ENCODE results near the gene ANKS1B. TPM values are rescaled to one million over a fixed set of nuclear protein-coding genes. Genes with fewer than 3 reads are reported as not detected.

Gene ANKS1B
- total RNA-seq, 1 experiment from 2014 or later, result 2.4 TPM

DNA sequence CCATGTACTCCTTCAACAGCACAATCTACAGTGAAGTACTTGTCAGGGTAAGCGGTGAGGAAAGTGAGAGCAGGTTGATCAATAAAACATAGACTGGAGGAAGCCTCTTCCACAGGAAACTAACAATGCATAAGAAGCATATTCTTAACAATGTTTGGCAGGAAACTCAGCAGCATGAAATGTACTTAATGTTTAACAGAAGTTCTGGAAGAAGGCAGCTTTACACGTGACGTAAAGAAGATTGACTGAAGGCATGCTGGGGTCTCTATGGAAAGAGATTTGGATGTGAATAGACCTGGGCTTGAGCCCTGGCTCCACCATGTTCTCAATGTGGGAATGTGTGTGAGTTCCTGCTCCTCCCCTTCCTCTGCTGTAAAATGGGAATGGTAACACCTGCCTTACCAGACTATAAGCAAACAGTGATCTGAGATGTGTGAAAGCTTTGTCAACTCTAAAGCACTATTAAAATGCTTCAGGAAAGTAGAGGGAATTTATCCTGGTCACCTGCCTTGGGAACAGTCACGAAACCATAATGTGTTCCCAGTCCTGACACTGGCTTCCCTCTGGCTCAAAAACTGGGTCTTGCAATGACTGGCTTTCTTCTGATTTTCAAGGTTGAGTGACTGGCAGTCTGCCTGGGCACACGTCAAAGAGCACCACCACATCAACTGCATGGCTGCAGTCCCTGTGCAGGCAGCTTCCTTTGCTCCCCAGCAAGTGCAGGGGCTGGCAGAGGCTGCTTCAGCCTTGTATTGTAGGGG, 955.0 kb downstream of the ANKS1B start:
- Histone ChIP-seq H3K4me3 (no peak overlapping the region), H3K27me3 (no peaks in the 10 kb centered on the region), H3K4me1 (no peaks in the 10 kb centered on the region), H3K27ac (no peak overlapping the region), H3K36me3 (no peaks in the 10 kb centered on the region), H3K9me3 (replicated peaks) (no peaks in the 10 kb centered on the region)
- DNase-seq, result no peak

DNA sequence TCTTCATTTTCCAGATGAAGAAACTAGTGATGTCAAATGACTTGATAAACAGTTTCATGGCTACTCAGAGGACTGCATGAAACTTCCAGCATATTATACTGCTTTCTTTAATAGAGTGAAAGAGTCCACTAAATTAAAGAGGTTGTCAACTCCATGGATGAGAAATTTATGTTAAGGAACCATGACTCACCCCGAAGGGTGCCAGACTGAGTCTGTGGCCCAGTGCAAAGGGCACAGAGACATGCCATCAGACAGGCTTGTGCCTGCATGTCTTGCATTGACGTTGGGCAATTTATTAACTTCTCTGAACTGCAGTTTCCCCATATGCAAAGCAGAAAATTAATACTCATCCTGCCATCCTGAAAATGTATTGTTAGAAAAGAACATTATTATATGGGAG, 957.3 kb downstream of the ANKS1B start:
- no peaks in the 10 kb centered on the region for H3K9me3 ChIP-seq (replicated peaks)
- H3K36me3 ChIP-seq, result no peaks in the 10 kb centered on the region
- H3K4me1 ChIP-seq, result no peaks in the 10 kb centered on the region
- no peaks in the 10 kb centered on the region for H3K27me3 ChIP-seq
- H3K27ac ChIP-seq, result no peak overlapping the region
- no peak for DNase-seq
- H3K4me3 ChIP-seq, result no peak overlapping the region

- H3K4me1 ChIP-seq, result no peaks in the 10 kb centered on the region
- H3K36me3 ChIP-seq, result no peaks in the 10 kb centered on the region
- no peak overlapping the region for H3K4me3 ChIP-seq
- no peaks in the 10 kb centered on the region for H3K9me3 ChIP-seq (replicated peaks)
- no peak for DNase-seq
- no peak overlapping the region for H3K27ac ChIP-seq
- H3K27me3 ChIP-seq, result no peaks in the 10 kb centered on the region
Observed at GRCh38 chr12:99027055-99027393, 957.7 kb downstream of the ANKS1B start.

DNA sequence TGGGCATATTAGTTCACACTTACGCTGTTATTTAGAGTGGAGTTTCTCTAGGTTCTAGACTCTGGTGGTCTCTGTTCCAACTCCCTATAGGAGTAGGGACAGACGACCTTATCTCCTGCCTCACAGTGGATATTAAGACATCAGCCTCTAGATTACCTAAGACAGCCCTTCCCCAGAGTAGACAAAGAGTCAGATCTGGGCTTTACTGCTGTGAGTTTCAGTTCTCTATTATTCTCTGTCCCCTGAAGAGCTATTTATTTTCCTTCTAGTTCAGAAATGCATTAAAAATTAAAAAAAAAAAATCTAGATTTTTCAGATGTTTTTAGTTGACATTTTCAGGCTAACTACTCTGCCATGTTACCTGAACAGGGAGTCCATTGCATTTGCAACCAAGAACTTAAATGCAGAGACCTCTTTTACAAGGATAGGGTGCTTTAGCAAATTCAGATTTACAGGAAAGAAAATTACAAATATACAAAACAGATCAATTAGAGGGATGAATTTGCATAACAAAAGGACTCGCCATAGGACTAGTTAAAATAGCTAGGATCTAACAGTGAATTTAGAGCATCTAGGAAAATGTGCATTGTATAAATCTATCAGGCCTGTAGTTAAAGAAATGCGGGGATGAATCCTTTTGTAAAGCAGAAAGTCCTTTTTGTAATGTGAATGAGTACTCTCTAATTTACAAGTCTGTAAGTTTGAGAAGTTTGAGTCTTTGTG, 958.2 kb downstream of the ANKS1B start:
- no peaks in the 10 kb centered on the region for H3K4me1 ChIP-seq
- no peaks in the 10 kb centered on the region for H3K9me3 ChIP-seq (replicated peaks)
- DNase-seq, result no peak
- no peaks in the 10 kb centered on the region for H3K27me3 ChIP-seq
- H3K4me3 ChIP-seq, result no peak overlapping the region
- no peak overlapping the region for H3K27ac ChIP-seq
- no peaks in the 10 kb centered on the region for H3K36me3 ChIP-seq

DNA sequence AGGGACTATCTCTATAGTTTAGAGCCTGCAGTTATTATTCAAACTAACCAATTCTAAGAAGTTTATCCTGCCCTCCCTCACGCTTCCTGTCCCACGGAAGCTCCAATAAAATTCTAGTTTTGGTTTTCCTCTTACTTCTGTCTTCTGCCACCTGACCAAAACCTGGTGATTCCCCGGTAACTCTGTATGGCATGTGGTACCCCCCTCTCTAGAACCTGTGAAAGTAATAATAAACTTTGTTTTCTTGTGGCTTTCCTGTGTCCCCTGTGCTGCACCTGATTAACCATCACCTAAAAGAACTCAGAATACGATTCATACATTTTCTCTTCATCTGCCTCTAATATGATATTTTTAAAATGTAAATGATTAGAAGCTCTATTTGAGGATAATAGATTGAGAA, 959.9 kb downstream of the ANKS1B start:
- no peak for DNase-seq
- H3K27me3 ChIP-seq, result no peaks in the 10 kb centered on the region
- H3K27ac ChIP-seq, result no peak overlapping the region

DNA sequence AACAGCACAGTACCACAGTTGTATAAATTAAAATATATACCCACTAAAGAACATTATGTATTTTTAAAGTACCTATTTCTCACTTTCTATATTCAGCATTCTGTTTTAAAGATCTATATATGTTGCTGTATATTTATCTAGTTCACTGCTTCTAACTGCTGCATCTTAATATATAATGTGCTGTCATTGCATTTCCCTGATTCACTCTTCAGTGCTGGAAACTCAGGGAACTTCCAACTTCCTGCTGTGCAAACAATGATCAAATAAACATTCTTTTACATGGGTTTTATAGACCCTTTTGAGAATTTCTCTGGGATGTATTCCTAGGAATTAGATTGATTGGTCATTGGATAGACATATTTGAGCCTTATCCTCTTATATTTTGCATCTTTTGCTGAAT, 960.5 kb downstream of the ANKS1B start:
- no peaks in the 10 kb centered on the region for H3K36me3 ChIP-seq
- H3K27ac ChIP-seq, result no peak overlapping the region
- H3K9me3 ChIP-seq (replicated peaks), result no peaks in the 10 kb centered on the region
- no peak for DNase-seq
- H3K4me1 ChIP-seq, result no peaks in the 10 kb centered on the region
- no peak overlapping the region for H3K4me3 ChIP-seq
- H3K27me3 ChIP-seq, result no peaks in the 10 kb centered on the region

More for the DNA sequence above, 959.9 kb downstream of the ANKS1B start:
- H3K4me1 ChIP-seq, result no peaks in the 10 kb centered on the region
- no peaks in the 10 kb centered on the region for H3K36me3 ChIP-seq
- H3K4me3 ChIP-seq, result no peak overlapping the region
- no peaks in the 10 kb centered on the region for H3K9me3 ChIP-seq (replicated peaks)

- H3K36me3 ChIP-seq, result no peaks in the 10 kb centered on the region
- no peaks in the 10 kb centered on the region for H3K27me3 ChIP-seq
- no peak for DNase-seq
- no peaks in the 10 kb centered on the region for H3K4me1 ChIP-seq
- H3K4me3 ChIP-seq, result no peak overlapping the region
- H3K27ac ChIP-seq, result no peak overlapping the region
- H3K9me3 ChIP-seq (replicated peaks), result no peaks in the 10 kb centered on the region
Observed at GRCh38 chr12:99020871-99021270, 963.9 kb downstream of the ANKS1B start.

DNA sequence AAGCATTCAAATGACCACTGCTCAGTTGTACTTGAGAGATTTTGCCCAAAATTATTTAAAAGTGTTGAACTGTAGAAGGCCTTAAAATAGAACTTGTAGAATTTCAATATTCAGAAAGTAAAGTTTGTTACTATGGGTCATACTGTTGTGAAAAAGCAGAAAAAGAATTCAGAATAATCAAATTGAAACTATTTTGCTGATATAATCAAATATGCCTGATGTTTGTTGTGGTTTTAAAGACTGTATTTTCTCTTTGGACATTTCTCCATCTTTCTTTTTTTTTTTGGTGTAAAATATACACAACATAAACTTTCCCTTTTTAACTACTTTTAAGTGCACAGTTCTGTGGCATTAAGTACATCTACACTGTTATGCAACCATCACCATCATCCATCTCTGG, 964.9 kb downstream of the ANKS1B start:
- no peak overlapping the region for H3K4me3 ChIP-seq
- DNase-seq, result no peak
- H3K27ac ChIP-seq, result no peak overlapping the region
- no peaks in the 10 kb centered on the region for H3K9me3 ChIP-seq (replicated peaks)
- H3K4me1 ChIP-seq, result no peaks in the 10 kb centered on the region
- no peaks in the 10 kb centered on the region for H3K36me3 ChIP-seq
- no peaks in the 10 kb centered on the region for H3K27me3 ChIP-seq

DNA sequence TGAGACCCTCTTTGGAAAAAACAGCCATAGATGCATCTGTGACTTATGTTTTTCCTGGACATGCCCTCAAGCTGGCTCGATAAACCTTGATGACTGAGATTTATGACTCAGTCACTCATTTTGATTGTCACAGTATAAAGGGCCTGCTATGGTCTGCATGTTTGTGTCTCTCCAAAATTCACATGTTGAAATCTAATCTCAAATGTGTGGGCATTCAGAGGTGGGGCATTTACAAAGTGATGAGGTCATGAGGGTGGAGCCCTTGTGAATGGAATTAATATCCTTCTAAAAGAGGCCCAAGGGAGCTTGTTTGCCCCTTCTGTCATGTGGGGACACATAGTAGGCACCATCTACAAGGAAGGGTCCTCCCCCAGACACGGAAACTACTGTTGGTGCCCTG, 966.8 kb downstream of the ANKS1B start:
- H3K4me3 ChIP-seq, result no peak overlapping the region
- no peaks in the 10 kb centered on the region for H3K36me3 ChIP-seq
- no peak overlapping the region for H3K27ac ChIP-seq
- H3K9me3 ChIP-seq (replicated peaks), result no peaks in the 10 kb centered on the region
- no peaks in the 10 kb centered on the region for H3K4me1 ChIP-seq
- no peaks in the 10 kb centered on the region for H3K27me3 ChIP-seq
- DNase-seq, result no peak

DNA sequence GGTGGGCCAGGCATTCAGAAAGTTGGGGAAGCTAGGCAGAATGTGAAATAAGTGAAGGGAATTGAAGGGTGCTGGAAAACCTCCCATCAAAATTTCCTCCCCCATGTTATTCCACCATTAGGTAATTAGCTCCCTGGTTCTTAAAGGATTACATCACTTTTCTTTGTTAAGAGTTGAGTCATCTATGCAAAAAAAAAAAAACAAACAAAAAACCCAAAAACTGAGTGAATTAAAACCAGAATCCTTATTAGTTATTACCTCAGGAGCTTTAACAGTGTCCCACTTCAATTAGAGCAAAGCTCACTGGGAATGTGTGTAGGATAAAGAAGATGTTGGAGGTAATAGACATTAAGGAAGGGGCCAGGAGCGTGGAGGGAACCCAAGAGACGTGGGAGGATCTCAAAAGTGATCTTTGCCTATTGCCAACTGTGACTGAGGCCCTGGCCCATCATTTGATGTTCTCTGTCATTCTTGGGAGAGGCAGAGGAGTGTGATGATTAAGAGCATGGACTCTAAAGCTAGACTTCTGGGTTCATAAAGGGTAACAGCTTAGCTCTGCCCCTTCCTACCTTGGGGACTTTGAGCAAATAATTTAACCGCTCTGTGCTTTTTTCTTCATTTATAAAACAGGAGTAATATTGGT, 975.0 kb downstream of the ANKS1B start:
- Histone ChIP-seq H3K4me3 (no peak overlapping the region), H3K27ac (no peak overlapping the region), H3K4me1 (no peaks in the 10 kb centered on the region), H3K9me3 (replicated peaks) (no peaks in the 10 kb centered on the region), H3K27me3 (no peaks in the 10 kb centered on the region), H3K36me3 (no peaks in the 10 kb centered on the region)
- DNase-seq, result no peak

DNA sequence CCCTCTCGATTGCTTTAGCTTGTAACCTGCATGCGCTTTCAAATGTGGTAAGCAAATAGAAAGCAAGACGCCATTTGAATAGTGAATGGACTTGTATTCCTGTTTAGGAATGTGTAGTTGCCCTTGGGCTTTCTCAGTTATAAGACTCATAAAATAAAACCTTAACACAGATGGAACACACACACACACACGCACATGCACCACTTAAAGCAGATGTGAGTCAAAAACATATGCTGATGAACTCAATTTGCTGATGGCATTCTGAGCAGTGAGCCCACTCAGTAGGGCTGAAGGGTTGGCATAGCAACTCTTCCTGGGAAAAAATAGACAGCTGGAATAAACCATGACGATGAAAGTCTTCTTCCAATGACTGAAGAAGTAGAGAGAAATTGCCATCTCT, 979.1 kb downstream of the ANKS1B start:
- no peaks in the 10 kb centered on the region for H3K4me1 ChIP-seq
- no peak overlapping the region for H3K4me3 ChIP-seq
- H3K36me3 ChIP-seq, result no peaks in the 10 kb centered on the region
- H3K27ac ChIP-seq, result no peak overlapping the region
- H3K9me3 ChIP-seq (replicated peaks), result no peaks in the 10 kb centered on the region
- H3K27me3 ChIP-seq, result no peaks in the 10 kb centered on the region
- DNase-seq, result no peak

DNA sequence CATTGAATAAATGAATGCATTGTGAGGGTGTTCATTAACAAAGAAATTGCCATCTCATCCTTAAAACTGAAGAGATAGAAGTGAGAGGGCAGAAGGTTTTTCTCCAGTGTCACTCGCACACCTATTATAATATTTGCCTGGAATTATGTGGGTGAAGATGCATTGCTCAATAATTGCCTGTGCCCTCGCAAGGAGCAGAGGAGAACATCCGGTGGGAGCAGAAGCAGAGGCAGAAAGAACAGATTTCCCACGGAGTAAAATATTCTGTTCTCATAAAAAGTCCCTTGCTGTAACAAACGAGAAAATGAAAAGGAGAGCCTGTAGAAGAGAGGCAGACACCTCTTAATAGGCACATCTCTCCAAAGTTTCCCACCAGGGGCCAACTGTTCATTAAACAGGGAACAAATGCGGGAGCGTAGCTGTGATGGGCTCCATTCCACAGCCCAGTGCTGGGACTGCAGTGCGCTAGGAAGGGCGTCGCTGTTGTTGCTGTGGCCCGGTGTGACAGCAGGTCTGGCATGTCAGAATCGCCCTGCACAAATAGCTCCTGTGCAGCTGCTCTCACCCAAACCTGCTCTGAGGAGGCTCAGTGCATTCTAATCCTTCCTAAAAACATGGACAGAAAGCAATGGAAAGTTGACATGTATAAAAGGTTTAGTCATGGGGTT, 979.8 kb downstream of the ANKS1B start:
- no peak overlapping the region for H3K27ac ChIP-seq
- no peaks in the 10 kb centered on the region for H3K9me3 ChIP-seq (replicated peaks)
- H3K36me3 ChIP-seq, result no peaks in the 10 kb centered on the region
- no peak for DNase-seq
- no peak overlapping the region for H3K4me3 ChIP-seq
- no peaks in the 10 kb centered on the region for H3K27me3 ChIP-seq
- H3K4me1 ChIP-seq, result no peaks in the 10 kb centered on the region

DNA sequence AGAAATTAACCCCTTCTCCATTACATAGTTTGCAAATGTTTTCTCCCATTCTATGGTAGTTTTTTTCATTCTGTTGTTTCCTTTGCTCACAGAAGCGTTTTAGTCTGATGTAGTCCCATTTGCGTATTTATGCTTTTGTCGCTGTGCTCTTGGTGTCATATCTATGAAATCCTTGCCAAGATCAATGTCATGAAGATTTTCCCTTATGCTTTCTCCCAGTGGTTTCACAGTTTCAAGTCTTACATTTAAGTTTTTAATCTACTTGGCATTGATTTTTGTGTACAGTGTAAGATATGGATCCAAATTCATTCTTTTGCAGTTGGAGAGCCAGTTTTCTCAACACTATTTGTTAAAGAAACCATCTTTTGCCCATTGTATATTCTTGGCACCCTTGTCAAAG, 982.0 kb downstream of the ANKS1B start:
- no peaks in the 10 kb centered on the region for H3K27me3 ChIP-seq
- H3K4me1 ChIP-seq, result no peaks in the 10 kb centered on the region
- no peaks in the 10 kb centered on the region for H3K9me3 ChIP-seq (replicated peaks)
- no peaks in the 10 kb centered on the region for H3K36me3 ChIP-seq
- H3K27ac ChIP-seq, result no peak overlapping the region
- DNase-seq, result no peak
- H3K4me3 ChIP-seq, result no peak overlapping the region

GRCh38 chr12:99002156-99002555, 982.6 kb downstream of the ANKS1B start:
- no peaks in the 10 kb centered on the region for H3K36me3 ChIP-seq
- H3K27ac ChIP-seq, result no peak overlapping the region
- H3K9me3 ChIP-seq (replicated peaks), result no peaks in the 10 kb centered on the region
- no peak for DNase-seq
- no peaks in the 10 kb centered on the region for H3K27me3 ChIP-seq
- no peaks in the 10 kb centered on the region for H3K4me1 ChIP-seq
- no peak overlapping the region for H3K4me3 ChIP-seq

- Histone ChIP-seq H3K9me3 (replicated peaks) (no peaks in the 10 kb centered on the region), H3K27me3 (no peaks in the 10 kb centered on the region), H3K27ac (no peak overlapping the region), H3K36me3 (no peaks in the 10 kb centered on the region), H3K4me3 (no peak overlapping the region), H3K4me1 (no peaks in the 10 kb centered on the region)
- DNase-seq, result no peak
Observed at GRCh38 chr12:98999559-98999958, 985.2 kb downstream of the ANKS1B start.

Measured in SJCRH30 (cell line).